HG03196 (cell line): ENCODE results near the gene UBXN1.
A peak's percentile ranks its signal among the peaks of the same experiment; 100 is the strongest.
"Not testable (repeated sequence)": the region's sequence is repeated elsewhere in the genome, so short reads cannot be mapped to it uniquely, and the experiment has no call there.

Experiments
- ATAC-seq: cut with Tn5 transposase; IDR thresholded peaks from one replicate; pipeline ENCODE4 v1.9.1; 2021; ENCODE audit not compliant: unreplicated experiment

Gene UBXN1

DNA sequence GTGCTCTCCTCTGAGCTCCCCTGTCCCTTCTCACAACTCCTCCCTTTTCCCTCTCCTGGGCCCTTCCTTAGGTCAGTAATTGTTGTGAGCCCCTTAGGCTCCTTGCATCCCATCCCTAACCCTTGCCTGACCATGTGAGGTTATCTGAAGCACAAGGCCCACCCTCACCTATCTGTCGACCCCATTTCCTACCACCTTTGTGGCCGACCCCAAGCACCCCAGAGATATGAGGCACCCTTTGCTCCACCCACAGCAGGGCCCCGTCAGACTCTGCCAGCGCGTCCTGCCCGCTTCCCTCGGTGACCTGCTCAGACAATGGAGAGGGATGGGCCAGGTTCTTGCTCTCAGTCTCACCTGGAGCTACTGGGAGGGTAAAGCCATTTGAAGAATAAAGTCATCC, 29.9 kb upstream of the UBXN1 start:
- ATAC-seq = no peak

DNA sequence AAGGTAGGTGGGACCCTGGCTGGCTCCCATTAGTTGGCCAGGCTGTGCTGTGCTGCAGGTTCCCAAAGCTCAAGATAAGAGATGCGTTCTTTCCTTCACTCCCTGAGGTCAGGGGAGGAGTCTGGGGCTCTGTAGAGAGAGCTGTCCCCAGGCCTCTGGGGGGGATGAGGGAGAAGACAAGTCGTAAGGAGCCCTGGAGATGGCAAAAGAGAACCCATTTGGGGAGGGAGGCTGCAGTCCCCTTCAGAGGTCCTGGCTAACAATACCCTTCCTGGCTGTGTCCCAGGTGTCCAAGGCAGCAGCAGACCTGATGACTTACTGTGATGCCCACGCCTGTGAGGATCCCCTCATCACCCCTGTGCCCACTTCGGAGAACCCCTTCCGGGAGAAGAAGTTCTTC, 29.5 kb upstream of the UBXN1 start:
- no peak for ATAC-seq

DNA sequence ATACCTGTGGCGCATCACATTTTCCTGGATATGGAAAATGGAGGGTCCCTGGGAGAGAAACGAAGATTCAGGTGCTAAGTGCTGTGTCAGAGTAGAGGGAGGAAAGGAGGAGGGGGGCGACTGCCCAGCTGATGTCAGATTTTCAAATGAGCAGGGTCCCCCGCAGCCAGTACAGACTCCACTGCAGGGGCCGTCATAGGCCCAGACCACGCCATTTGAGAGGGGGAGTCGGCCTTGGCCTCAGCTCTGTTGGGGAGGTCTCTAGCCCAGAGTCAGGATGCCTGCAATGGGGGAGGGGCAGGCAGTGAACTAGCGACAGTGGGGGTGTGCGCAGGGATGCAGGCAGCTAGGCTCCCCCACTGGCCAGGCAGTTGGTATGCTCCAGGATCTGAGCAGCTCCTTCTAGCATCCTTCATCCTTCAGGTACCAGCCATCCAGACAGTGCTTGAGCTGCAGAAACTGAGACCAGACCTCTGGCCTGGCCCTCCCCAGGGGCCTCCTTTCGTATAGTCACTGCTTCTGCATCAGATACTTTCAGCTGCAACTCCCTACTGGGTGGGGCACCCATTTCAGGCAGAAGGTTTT, 28.5 kb upstream of the UBXN1 start, which contains the start of the genes BSCL2 and GNG3:
TSS of gene BSCL2 (minus strand) at position 148 of the 585 bp plus-strand sequence. CDS start 229 bp downstream, outside the sequence.
TSS of gene GNG3 (plus strand) at position 400 of the 585 bp plus-strand sequence. CDS start 620 bp downstream, outside the sequence.
- ATAC-seq = no peak

GRCh38 chr11:62706850-62707247, 28.0 kb upstream of the UBXN1 start:
- no peak for ATAC-seq

GRCh38 chr11:62705880-62706849, 27.3 kb upstream of the UBXN1 start:
- peak; percentile 55 for ATAC-seq

DNA sequence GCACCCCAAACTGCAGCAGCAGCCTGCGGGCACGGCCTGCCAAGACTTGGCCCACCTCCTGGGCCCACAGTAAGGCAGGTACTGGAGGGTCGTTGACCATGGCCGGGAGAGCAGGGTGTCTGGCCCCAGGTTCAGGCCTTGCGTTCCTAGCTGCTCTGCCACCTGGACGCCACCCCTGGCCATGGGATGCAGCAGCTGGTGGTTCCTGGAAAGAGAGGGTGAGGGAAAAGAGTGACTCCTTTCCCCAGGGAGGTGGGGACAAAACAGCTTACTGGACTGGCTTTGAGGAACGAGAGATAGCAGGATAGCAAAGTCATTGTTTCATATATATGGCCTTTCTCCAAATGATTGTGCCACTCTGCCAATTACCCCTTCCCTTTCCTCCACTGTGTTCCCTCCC, 26.5 kb upstream of the UBXN1 start:
- ATAC-seq = no peak

- not testable (repeated sequence) for ATAC-seq
These were observed 25.0 kb upstream of the UBXN1 start for GRCh38 chr11:62703921-62704320.

GRCh38 chr11:62702246-62702645, 23.4 kb upstream of the UBXN1 start:
- no peak for ATAC-seq

DNA sequence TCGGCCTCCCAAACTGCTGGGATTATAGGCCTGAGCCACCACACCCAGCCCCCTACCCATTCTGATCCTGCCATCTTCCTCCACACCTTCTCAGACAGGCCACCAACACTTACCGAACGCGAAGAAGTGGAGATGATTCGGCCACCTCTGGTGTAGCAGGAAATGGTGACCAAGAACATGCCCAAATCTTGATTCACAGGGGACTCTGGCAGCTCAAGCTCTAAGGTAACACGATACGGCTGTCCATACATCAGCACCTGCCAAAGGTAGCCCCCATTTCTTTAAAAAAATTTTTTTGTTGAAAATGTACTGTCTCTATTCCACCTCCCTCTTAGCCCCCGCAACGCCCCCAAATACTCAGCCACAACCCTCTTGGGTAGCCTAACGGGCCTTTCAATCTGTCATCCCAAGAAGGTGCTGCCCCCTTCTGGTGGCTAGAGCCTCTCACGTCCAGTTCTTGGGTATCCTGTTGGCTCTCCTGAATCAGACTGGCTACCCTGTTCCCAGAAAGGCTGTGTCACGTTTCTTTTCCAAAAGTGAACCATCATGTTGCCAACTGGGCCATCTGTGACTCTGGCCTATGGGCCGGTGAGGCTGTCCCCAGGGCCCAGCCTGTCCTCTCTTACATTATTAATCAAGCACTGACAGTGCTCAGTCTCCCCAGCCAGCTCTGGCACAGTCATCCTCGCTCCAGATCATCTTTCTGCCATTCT, 15.7 kb upstream of the UBXN1 start:
- ATAC-seq = no peak

- ATAC-seq = not testable (repeated sequence)
These were observed 14.8 kb upstream of the UBXN1 start for GRCh38 chr11:62693624-62694023.

GRCh38 chr11:62689421-62690183, 10.7 kb upstream of the UBXN1 start, which contains the start of gene LRRN4CL:
Gene LRRN4CL, minus strand, starts transcription at chr11:62689530. Its CDS starts 1,022 bp downstream, at chr11:62688508.
- no peak for ATAC-seq

GRCh38 chr11:62688491-62688890, 9.6 kb upstream of the UBXN1 start:
- ATAC-seq = no peak

- ATAC-seq = no peak
These were observed 8.9 kb upstream of the UBXN1 start for GRCh38 chr11:62687508-62688396.

GRCh38 chr11:62682518-62682917, 3.6 kb upstream of the UBXN1 start:
- ATAC-seq = no peak

DNA sequence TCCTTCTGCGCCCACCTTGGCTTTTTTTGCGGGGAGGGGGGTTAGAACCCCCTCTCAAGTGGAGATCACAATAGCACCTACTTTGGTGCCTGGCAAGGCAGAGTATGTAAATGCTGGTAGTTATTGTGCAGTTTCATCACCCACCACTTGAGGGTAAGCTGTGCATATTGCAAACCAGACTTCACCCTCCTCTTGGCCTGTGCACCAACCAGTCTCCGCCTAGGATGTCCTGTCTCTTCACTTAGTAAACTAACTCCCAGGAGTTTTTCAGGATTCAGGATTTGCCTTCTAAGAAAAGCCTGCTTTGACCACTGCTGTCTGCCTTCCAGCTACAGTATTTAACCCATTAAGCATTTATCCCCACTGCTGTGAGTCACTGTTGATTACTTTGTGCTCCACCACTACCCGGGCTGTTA, 2.0 kb upstream of the UBXN1 start:
- peak; percentile 59 for ATAC-seq

DNA sequence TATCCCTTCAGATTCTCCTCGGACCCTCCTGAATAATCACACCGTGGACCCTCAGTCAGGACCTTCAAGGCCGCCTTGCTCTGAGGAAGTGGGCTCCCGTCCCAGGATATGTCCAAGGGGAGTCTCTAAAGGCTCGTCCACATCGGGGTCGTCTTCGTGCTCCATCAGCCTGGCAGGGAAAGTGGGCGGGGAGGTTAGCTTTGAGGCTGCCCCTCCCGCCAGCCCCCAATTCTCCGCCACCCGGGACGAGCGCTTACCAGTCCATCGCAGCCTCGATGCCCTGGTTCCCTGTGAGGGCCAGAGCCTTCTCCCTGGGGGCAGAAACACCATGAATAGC, 472 bp downstream of the UBXN1 start:
- no peak for ATAC-seq

GRCh38 chr11:62677714-62678113, 1.2 kb downstream of the UBXN1 start:
- no peak for ATAC-seq

DNA sequence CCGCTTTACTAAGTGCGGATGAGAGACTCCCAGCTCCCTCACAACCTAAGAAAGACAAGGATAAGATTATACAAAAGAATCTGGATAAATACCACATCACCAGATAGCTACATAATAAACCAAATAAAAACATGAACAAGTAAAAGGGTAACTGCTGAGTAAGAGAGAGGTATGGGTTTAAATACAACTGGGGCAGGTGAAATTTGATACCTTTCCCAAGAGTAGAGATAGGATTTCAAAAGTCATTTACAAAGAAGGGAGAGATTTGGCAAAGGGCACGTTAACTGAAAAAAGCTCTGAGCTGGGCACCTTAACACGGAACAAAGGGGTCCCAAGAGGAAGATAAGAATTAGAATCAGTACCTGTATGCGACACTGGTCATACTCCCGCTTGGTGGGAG, 1.7 kb downstream of the UBXN1 start:
- no peak for ATAC-seq

DNA sequence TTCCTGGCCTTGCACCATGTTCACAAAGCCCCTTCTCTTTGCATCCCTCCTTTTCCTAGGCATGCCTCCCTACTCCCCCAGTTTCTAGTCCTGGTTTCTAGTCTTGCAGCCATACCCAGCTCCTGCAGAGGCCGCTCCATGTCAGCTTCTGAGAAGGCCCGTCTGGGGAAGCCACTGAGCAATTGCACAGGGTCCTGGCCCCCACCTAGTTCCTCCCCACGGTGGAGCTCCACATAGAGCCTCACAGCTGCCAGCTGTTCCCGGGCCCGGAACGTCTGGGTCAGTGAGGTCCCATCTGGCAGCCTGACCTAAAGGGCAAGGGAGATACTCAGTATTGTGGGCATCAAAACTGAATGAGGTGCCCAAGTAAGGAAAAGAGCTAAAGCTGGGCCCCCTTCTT, 2.2 kb downstream of the UBXN1 start:
- no peak for ATAC-seq

GRCh38 chr11:62675415-62675814, 3.5 kb downstream of the UBXN1 start:
- ATAC-seq = not testable (repeated sequence)
